GM19025 (cell line): Measurements from ENCODE around the gene SLC25A13.

ENCODE experiments used
- ATAC-seq: cut with Tn5 transposase; IDR thresholded peaks from one replicate; pipeline ENCODE4 v1.9.1; 2021; ENCODE audit warnings: mild to moderate bottlenecking, low read depth, moderate library complexity; ENCODE audit not compliant: unreplicated experiment

SLC25A13 gene

DNA sequence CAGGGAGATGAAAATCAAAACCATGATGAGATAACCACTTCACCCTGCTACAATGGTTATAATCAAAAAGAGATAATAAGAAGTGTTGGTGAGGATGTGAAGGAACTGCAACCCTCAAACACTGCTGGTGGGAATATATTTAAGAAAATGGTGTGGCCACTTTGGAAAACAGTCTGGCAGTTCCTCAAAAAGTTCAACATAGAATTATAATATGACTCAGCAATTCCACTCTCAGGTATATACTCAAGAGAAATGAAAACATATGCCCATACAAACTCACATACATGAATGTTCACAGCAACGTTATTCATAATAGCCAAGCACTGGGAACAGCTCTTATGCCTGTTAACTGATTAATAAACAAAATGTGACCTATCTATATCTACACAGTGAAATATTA lies 104.8 kb downstream of the SLC25A13 start:
- ATAC-seq, result no peak

DNA sequence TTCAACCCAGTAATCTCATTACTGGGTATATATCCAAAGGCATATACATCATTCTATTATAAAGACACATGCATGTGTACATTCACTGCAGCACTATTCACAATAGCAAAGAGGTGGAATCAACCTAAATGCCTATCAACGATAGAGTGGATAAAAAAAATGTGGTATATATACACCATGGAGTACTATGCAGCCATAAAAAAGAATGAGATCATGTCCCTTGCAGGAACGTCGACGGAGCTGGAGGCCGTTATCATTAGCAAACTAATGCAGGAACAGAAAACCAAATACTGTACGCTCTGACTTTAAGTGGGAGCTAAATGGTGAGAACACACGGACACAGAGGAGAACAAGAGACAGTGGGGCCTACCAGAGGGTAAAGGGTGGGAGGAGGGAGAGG lies 105.5 kb downstream of the SLC25A13 start:
- no peak for ATAC-seq

DNA sequence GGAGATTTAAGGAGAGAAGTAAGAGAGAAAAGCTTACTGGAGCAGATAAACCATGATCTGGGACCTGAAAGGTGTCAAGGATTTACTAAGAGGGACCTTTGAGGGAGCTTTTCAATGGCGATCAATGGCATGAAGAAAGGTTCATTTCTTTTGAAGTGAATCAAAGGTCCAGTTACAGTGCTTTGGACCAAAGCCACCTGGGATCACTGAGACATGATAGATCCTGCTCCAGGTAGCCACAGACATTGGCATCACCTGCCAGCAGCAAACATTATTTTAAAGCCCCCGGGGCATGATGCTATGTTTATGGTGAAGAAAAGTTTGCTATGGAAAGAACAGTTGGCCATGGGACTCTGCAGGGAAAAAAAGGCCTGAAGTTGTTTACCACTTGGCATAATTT lies 109.4 kb downstream of the SLC25A13 start:
- no peak for ATAC-seq

DNA sequence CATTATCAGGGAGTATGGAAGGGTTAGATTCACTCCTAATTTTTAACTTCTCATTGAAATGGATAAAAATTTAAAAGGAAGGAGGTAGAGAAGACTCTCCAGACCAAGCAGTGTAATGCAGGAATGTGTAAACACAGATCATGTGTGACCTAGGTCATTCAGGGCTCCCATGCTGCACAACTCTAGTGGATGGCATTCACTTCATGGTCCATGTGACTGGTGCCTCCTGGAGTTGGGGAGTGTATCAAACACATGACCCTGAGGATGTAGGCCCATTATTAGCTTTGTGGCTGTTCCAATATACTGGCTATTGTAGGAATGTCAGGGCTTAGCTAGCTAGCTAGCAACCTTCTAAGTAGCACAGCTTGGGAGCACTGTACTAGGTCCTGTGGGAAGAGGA lies 109.9 kb downstream of the SLC25A13 start:
- ATAC-seq, result no peak

DNA sequence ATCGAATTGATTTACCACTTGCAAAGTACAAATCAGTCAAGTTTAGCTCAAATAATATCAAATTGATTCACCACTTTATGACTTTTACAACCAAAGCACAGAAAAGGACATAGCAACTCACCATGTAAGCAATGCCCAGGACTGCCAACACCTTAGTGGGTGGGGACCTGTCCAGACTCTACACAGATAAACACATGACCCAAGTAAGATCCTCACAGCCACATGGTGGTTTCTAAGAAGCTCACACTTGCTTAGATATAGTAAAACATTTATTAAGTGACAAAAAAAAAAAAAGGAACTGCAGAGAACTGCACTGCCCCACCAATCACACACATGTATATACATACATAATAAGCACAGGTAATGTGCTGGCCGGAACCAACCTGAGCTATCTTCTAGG lies 116.2 kb downstream of the SLC25A13 start:
- ATAC-seq, result no peak

DNA sequence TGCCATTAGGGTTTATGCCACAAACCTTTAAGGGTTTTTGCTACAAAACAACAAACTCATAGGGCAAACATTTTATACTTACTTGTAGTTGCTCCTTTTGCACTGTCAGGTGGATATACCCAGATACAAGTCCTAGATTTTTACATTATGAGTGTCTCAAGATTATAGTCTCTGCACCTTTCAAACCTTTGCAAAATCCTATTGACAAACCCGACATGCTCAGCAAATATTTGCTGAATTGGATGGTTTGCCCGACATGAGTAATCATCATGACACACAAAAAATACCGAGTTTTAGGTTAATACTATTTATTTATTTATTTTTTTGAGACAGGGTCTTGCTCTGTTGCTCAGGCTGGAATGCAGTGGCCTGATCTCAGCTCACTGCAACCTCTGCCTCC lies 117.3 kb downstream of the SLC25A13 start:
- ATAC-seq, result no peak

DNA sequence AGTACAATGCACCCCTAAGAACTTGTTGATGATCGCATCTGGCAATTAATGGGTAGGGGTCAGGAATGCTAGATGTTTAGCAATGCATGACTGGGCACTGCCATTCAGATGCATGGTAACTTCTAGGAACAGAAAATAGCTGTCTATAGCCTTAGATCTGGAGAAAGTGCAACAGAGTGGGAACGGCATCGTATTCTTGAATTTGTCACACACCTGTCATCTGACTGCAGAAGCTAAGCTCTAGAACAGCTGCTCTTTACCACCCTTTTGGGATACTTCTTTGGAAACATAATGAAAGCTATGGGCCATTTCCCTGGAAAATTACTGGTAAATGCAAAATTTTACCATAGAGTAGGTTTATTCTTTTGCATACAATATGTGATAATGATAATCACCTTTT lies 118.1 kb downstream of the SLC25A13 start:
- no peak for ATAC-seq

DNA sequence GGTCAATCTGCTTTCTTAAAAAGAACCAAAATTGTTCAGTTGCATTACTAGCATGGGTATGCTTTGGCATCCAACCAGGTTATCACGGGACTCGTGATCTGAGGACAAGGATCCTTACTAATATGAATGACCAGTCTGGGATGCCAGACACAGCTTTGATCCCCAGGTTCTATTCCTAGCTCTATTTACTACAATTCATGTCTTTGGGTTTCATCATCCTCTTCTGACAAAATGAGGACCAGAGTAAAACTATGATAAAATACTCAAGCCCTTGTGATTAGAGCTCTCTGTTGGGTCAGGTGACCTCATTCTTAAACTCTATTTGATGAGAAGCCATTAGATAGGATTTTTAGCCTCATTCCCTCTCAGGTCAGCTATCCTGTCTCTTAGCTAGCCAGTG lies 119.8 kb downstream of the SLC25A13 start:
- no peak for ATAC-seq

DNA sequence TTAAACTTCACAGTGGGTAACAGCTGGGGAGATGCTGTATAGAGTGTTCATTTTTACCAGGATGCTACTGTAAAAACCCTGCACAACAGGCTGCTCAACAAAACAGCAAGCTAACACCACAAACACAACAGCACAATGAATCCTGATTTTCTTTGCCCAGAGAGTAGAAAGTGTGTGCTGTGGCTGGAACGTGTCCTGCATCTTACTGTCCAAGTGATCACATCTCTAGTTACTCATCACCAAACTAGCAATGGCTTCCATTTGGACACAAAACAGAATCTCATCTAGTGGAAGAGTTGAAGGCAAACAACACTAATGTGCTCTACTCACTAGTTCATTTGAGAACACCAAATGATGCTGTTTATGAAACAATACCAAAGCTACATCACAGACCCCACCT lies 121.2 kb downstream of the SLC25A13 start:
- ATAC-seq, result no peak

DNA sequence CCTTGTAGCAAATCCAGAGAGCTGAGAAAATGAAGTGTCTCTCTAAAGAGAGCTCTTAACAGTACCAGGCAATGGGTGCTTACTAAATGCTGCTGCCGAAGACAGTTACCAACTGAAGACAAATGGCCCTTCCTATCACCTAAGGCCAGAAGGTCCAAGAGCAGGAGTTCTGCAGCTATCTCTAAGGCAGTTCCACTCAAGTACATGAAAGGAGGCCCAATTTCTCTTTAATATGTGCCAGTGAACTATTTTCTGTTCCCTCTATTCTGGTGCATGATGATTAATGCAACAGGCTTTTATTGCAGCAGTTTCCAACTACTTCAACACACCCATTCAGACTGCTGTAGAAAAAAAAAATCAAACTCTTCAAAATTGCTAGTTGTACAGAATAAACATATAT lies 122.5 kb downstream of the SLC25A13 start:
- ATAC-seq, result no peak

DNA sequence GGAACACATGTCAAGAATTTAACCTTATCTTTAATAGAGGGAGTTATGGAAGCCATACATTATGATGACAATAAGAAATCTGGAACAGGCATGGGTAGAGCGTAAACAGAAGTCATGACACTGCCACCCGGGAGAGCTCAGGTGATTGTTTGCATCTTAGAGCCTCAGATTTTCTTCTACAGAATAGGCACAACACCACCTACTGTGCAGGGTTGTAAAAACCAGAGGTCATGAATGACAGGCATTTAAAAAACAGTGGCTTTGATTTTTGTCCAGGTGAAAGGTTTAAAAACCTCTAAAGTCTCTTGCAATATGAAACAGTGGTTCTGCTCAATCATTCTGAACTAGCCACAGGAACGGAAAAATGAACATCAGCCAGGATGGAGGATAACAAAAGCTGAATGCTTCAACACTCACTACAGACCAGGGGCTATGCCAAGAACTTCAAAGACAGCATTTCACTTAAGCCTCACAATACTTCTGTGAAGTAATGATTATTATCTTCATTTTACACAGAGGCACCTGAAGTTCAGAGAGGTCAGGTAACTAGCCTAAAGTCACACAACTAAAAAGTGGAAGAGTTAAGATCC lies 123.8 kb downstream of the SLC25A13 start:
- no peak for ATAC-seq

DNA sequence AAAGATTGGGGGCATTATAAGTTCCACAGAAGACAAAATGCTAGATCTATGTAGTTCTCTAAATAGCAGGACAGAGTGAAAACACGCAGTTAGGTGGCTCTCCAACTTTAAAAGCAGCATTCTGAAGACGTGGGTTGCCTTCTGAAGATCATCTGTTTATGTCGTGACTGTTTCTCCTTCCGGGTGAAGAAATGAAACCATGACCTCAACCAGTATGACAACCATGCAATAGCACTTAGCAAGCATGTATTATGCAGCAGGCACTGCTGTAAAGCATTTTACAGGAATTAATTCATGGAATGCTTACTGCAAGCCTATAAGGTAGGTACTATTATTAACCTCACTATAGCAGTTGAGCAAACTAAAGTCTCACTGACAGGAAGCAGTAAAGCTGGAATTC lies 125.2 kb downstream of the SLC25A13 start:
- no peak for ATAC-seq

DNA sequence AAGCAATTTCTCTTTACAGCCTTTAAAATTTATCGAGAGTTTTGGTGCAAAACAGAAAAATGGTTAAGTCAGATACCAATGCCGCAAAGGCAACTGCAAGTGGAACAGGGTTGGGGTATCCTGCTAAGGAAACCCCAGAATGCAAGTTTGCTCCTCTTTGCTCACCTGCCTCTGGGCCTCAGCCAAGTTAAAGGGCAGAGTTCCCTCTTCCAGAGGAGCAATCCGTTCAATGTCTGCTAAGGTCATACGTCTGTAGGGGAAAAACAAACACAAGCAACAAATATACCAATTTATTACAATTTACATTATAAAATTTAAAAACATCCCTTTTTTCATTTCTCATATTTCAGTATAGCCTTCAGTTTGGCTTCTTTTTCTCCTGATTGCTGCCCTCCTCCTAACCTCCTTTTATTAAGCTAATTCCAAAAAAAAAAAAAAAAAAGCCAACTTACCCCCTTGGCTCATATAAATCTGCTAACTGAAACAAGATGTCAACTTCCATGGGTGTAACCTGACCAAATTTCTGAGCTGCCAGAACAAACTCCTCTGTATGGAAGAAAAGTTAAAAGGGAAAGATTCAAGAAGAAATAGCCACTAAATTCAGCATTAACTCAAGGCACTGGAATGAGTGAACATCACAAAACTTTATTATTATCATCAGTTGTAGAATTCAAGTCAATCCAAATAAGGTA lies 132.6 kb downstream of the SLC25A13 start:
- no peak for ATAC-seq

DNA sequence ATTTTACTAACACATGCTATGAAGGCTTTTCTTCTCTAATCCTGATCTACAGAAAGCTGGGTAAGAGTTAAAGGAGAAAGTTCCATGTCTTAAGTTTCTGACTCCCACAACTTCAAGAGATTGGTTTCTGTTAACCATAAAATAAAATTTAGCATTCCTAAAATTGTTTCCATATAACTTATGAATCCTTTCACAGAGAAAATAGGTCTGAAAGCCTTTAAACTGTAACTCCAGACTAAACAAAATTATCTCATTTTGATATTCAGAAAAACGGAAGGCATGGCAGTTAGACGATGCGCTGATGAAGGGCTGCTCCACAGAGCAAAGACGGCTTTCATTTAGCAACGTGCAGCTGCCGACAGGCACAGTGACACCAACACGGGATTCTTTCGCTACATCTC lies 133.3 kb downstream of the SLC25A13 start:
- no peak for ATAC-seq

DNA sequence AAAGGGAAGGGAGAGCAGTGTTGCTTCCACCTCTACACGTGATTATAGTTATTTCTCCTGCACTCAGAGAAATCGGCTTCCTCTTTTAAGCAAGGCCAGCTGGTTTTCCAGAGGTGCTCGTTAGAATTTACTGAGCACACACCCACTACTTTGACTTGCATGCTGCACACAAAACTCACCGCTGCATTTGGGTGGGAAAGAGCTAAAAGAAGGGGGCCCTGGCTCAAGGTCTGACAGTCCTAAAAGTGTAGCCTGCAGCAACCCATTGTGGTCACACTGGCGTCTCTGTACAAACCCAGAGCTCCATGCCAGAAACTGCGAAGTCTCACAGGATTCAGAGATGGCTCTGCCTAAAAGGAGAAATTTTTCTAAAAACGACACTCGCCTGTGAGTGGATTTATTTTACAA lies 133.7 kb downstream of the SLC25A13 start:
- ATAC-seq, result no peak

DNA sequence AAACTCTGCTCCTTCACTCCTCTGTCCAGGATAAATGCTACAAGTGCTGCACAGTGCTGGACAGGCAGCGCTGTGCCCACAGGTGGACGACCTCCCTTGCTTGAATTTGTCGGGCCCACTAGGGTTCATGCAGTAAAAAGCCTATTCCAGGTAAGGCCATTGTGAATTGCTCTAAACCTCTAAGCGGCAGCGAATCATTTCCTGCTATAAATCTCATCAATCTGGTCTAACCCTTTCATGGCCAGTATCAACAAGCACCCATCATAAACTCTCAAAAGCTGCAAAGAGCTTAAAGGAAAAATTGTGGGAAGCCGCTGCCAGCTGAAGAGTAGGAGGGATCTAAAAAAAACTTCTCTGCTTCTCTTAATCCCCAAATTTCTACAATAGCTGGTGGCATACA lies 134.2 kb downstream of the SLC25A13 start:
- no peak for ATAC-seq

DNA sequence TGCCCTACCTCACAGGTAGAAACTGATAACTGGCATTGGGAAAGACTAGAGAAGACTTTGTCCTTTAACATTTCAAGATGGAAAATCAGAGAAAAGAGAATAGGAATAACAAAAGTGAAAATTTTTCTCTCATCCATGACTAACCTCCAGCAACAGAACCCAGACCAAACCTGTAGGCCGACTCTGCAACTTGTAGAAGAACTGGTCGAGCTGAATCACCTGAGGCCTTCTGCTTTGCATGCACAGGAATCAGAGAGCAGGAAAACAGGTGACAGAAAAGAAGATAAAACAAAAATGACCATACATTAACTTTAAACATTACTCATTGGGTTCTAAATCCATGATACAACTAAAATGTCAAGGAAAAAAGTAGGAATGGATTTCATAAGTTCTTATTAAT lies 137.1 kb downstream of the SLC25A13 start:
- no peak for ATAC-seq

DNA sequence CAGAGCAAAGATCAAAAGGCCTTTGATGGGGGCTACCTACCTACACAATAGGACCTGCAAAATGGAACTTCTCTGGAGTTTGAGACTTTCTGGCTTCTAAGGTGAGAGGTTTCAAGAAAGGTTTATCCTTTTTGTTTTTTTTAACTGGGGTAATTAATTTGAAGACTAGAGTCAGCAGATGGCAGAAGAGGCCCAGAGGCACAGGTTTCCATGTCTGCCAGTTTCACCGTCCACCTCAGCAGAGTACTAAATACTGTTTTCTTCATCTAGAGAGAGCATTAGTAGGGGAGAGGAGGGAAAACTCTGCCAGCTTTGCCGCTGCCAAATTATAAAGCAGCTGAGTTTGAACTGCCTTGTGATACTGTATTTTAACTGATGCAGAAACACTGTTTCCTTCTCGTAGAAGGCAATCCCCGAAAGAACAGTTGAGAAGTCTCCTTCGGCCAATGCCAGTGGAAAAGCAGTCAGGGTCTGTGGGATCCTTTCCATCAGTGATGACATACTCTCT lies 138.7 kb downstream of the SLC25A13 start:
- no peak for ATAC-seq

DNA sequence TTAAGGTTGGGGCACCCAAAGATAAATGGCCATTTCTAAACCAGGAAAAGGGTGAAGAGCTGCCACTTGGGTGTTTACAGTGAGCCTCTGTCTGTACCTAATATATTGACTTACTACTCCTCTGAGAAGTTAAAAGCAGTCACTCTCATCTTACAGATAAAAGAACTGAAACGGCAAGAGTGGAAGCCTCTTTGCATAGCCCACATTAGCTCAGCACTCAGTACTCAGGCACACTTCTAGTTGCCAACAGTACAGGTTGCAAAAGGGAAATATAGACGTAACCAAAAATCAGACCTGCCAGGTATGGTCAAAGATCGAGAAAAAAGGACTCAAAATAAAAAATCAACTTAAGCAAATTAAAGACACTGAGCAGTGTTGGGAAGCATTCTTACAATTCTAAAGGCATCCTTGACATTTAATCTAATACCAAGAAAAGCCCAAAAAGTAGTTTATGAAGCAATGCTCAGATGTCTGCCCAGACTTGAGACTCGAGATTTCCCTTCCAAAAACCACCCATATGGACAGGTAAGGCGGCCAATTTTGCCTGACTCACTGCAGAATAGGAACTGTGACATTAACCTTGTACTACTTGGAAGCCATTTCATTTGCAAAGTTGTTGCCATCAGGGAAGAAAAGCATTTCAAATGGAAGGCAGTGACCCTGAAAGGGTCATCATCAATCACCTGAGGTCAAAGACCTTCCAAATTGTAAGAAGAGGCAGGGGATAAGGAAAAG lies 139.3 kb downstream of the SLC25A13 start:
- ATAC-seq, result peak; percentile 48

DNA sequence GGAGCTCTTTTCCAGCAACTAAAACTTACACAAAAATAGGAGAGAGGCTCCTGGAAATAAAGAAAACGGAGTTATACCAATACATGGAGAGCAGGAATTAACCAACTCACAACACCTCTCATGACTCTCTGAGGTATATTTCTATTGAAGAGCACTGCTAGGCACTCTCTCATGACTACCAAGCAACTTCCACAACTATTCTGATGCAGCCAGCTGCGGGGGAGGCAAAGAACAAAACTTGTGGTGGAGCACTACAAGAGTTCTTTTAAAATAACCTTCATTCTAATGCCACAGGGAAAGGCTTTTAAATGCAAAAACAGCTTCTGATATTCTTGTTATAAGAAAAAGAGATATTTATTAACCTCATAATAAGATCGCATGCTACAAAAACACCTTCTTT lies 140.7 kb downstream of the SLC25A13 start:
- ATAC-seq, result no peak

DNA sequence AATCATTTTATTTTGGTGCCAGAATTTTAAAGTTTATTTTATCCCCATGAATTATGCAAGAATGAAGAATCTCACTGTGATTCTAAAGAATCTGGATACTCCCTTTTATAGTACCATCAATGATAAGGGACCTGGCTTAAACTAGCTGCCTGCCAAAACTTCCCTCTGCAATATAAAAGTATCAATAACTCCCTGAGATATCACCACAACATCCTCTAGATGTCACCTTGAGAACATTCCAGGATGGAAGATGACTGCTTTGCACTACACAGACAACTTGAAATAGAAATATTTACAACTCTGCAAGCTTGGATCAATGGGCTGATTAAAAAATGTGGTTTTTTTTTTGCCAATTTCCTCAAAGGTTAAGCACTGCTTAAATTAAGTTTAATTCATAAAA lies 142.1 kb downstream of the SLC25A13 start:
- no peak for ATAC-seq

DNA sequence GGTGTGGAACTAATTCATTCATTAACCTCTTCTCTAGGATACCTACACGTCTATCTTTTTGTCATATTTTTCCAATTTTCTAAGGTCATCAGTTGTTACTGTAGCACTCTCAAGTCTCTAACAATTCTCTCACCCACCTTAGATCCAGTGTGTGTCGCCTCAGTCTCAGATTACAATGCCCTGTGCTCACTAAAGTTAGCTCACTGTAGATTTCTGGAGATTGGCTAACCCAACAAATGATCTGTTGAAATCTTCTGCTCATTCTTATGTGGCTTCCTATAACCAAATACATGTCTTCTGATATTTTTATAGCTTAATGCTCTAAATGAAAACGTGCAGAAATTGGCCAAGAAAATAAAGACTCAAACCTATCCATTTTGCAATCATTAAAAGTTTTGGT lies 142.6 kb downstream of the SLC25A13 start:
- ATAC-seq, result no peak
